Neutrophil (primary cell): ENCODE results near the gene ACHE.

Source experiments
- H3K27ac ChIP-seq: fragments of 200-600 bp; sonication (generic); 2 replicates; pipeline ENCODE4 v1.5.1; 2016; ENCODE audit warnings: mild to moderate bottlenecking, moderate library complexity
- H3K27me3 ChIP-seq: fragments of 200-600 bp; sonication (generic); 2 replicates; pipeline ENCODE4 v1.6.0; 2016; ENCODE audit warnings: mild to moderate bottlenecking
- H3K36me3 ChIP-seq: fragments of 200-600 bp; sonication (generic); 2 replicates; pipeline ENCODE4 v1.5.1; 2017
- H3K4me1 ChIP-seq, 2 experiments: fragments of 200-600 bp in 1 of 2; sonication (generic) in 1 of 2; 1 replicate in 1 of 2; 2 replicates in 1 of 2; pipeline versions ENCODE4 v1.5.1 to v1.6.1; 2013 to 2016; ENCODE audit warnings: low read depth in 1 of 2, low read length in 1 of 2, mild to moderate bottlenecking in 1 of 2, moderate library complexity in 1 of 2; ENCODE audit not compliant: control insufficient read depth in 1 of 2, insufficient read depth in 1 of 2
- H3K4me3 ChIP-seq, 2 experiments: fragments of 200-600 bp in 1 of 2; sonication (generic) in 1 of 2; 1 replicate in 1 of 2; 2 replicates in 1 of 2; pipeline ENCODE4 v1.5.1; 2013 to 2016; ENCODE audit warnings: low read depth in 1 of 2, low read length in 1 of 2, mild to moderate bottlenecking in 1 of 2, moderate library complexity in 1 of 2
- H3K9me3 ChIP-seq: fragments of 200-600 bp; sonication (generic); 2 replicates; pipeline ENCODE4 v1.5.1; 2016
- TF ChIP-seq, protein P1 (sequence below): fragments of 200-600 bp; sonication (generic); IDR thresholded peaks from 2 replicates; pipeline ENCODE4 v1.5.1; 2016; ENCODE audit warnings: antibody characterized with exemption

ACHE gene

DNA sequence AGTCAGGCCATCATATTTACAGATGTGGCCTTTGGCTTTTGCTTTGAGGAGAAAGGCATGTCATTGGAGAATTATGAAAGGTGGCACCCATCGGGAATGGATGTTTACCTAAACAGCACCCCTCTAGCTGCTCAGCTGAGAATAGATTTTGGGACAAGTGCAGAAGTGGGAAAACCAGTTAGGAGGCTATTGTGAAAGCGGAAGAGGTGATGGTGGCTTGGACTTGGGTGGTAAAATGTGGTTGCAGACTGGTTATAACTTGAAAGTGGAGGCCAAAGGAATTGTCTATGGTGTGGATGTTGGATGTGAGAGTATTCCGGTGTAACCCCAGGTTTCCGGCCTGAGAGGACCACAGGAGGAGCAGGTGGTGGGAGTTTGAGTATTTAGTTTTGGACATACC lies 48.3 kb downstream of the ACHE start:
- no peaks in the 10 kb centered on the region for H3K36me3 ChIP-seq
- H3K27me3 ChIP-seq: peaks cover 4% of the 10 kb centered on the region
- no peaks in the 10 kb centered on the region for H3K9me3 ChIP-seq
- no peak overlapping the region for H3K27ac ChIP-seq
- TF ChIP-seq, protein P1, sequence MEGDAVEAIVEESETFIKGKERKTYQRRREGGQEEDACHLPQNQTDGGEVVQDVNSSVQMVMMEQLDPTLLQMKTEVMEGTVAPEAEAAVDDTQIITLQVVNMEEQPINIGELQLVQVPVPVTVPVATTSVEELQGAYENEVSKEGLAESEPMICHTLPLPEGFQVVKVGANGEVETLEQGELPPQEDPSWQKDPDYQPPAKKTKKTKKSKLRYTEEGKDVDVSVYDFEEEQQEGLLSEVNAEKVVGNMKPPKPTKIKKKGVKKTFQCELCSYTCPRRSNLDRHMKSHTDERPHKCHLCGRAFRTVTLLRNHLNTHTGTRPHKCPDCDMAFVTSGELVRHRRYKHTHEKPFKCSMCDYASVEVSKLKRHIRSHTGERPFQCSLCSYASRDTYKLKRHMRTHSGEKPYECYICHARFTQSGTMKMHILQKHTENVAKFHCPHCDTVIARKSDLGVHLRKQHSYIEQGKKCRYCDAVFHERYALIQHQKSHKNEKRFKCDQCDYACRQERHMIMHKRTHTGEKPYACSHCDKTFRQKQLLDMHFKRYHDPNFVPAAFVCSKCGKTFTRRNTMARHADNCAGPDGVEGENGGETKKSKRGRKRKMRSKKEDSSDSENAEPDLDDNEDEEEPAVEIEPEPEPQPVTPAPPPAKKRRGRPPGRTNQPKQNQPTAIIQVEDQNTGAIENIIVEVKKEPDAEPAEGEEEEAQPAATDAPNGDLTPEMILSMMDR: no peak
- no peak overlapping the region for H3K4me3 ChIP-seq
- peaks cover 7 to 8% of the 10 kb centered on the region in 2 experiments for H3K4me1 ChIP-seq

DNA sequence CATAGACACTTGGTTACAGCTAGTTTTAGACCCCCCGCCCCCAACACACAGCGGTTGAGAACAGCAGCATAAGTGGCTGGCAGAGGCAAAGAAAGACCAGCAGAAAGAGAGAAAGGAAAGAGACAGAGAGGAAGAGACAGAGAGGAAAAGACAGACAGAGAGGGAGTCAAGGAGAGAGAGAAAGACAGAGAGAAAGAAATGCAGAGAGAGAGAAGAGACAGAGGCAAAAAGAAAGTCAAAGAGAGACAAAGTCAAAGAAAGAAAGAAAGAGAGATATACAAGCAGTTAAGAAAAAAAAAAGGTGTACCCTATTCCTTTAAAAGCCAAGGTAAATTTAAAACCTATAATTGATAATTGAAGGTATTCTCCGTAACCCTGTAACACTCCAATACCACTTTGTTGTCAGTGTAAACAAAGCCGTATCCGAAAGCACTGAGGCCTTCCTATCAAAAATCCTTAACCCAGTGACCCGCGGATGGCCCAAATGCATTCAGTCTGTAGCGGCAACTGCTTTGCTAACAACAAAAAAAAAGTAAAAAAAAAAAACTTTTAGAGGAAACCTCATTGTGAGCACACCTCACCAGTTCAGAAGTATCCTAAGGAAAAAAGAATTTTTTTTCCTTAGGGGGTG lies 55.1 kb downstream of the ACHE start:
- H3K36me3 ChIP-seq: no peaks in the 10 kb centered on the region
- no peak overlapping the region for H3K27ac ChIP-seq
- no peak overlapping the region for H3K4me3 ChIP-seq
- peaks cover 9 to 10% of the 10 kb centered on the region in 2 experiments for H3K4me1 ChIP-seq
- TF ChIP-seq, protein P1: no peak
- H3K27me3 ChIP-seq: no peaks in the 10 kb centered on the region
- H3K9me3 ChIP-seq: no peaks in the 10 kb centered on the region
